Parathyroid adenoma (tissue), 2 donors: Measurements from ENCODE around the gene SRD5A2.

Experiments
- H2AFZ ChIP-seq: fragments of 300-600 bp; sonication (generic); one replicate; pipeline ENCODE4 v1.7.0; 2017; ENCODE audit warnings: antibody characterized with exemption, mild to moderate bottlenecking
- H3K27ac ChIP-seq: fragments of 300-600 bp; sonication (generic); one replicate; pipeline ENCODE4 v1.7.0; 2017
- H3K27me3 ChIP-seq: fragments of 300-600 bp; sonication (generic); one replicate; pipeline ENCODE4 v1.7.0; 2017; ENCODE audit warnings: low read length; ENCODE audit not compliant: control insufficient read depth, insufficient read depth
- H3K36me3 ChIP-seq: fragments of 300-600 bp; sonication (generic); one replicate; pipeline ENCODE4 v1.7.0; 2017; ENCODE audit warnings: low read length; ENCODE audit not compliant: control insufficient read depth, insufficient read depth
- H3K4me1 ChIP-seq: fragments of 300-600 bp; sonication (generic); one replicate; pipeline ENCODE4 v1.7.0; 2017; ENCODE audit warnings: control low read depth
- H3K4me2 ChIP-seq: fragments of 300-600 bp; sonication (generic); one replicate; pipeline ENCODE4 v1.7.0; 2017; ENCODE audit warnings: low read length
- H3K4me3 ChIP-seq: fragments of 300-600 bp; sonication (generic); one replicate; pipeline ENCODE4 v1.7.0; 2017; ENCODE audit warnings: low read depth, low read length
- H3K79me2 ChIP-seq: fragments of 300-600 bp; sonication (generic); one replicate; pipeline ENCODE4 v1.7.0; 2017; ENCODE audit warnings: control low read depth
- H3K9ac ChIP-seq: fragments of 300-600 bp; sonication (generic); one replicate; pipeline ENCODE4 v1.7.0; 2017; ENCODE audit warnings: mild to moderate bottlenecking
- H3K9me3 ChIP-seq: fragments of 300-600 bp; sonication (generic); one replicate; pipeline ENCODE4 v1.7.0; 2017; ENCODE audit warnings: low read length; ENCODE audit not compliant: control insufficient read depth
- TF ChIP-seq, protein P1 (sequence below): fragments of 300-600 bp; sonication (generic); IDR thresholded peaks from one replicate; pipeline ENCODE4 v1.7.0; 2017; ENCODE audit warnings: antibody characterized with exemption, mild to moderate bottlenecking
- donor health status: primary hyperparathyroidism.

SRD5A2 gene

DNA sequence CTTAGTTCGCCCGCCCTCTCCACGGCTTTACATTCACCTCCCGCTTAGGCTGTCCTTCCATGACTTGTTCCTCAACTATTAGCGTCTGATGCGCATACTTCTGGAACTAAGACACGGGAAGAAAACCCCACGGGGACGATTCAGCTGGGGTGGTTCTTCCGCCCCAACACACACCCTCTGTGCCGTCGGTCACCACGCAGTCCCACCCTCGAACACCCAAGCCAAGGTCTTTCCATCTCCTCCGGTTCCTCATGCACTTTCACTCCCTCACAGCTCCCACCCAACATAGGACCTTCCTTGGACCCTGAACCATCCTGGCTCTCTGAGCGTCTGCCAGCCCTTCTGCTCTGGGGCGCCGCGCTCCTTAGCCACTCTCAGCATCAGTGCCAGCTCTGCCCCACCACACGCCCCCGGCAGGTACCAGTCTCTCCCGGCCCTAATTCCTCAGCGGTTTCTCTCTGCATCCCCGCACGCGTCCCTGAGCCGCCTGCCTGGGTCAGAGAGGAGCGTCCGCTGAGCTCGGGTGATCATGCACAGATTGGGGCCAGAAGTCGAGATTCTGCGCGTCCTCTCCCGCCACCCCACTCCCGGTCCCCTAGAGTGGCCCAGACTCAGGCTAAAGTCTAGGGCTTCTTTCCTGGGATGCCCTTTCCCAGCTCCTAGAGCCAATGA is 522 bp upstream of the SRD5A2 start:
- Histone ChIP-seq H3K4me1 (no peaks in the 10 kb centered on the region), H3K27ac (no peak overlapping the region), H3K4me3 (no peak overlapping the region), H3K27me3 (no peaks in the 10 kb centered on the region), H2AFZ (no peak overlapping the region), H3K79me2 (no peaks in the 10 kb centered on the region), H3K9me3 (no peaks in the 10 kb centered on the region), H3K4me2 (no peak overlapping the region), H3K36me3 (no peaks in the 10 kb centered on the region), H3K9ac (no peak overlapping the region)
- TF ChIP-seq, protein P1, sequence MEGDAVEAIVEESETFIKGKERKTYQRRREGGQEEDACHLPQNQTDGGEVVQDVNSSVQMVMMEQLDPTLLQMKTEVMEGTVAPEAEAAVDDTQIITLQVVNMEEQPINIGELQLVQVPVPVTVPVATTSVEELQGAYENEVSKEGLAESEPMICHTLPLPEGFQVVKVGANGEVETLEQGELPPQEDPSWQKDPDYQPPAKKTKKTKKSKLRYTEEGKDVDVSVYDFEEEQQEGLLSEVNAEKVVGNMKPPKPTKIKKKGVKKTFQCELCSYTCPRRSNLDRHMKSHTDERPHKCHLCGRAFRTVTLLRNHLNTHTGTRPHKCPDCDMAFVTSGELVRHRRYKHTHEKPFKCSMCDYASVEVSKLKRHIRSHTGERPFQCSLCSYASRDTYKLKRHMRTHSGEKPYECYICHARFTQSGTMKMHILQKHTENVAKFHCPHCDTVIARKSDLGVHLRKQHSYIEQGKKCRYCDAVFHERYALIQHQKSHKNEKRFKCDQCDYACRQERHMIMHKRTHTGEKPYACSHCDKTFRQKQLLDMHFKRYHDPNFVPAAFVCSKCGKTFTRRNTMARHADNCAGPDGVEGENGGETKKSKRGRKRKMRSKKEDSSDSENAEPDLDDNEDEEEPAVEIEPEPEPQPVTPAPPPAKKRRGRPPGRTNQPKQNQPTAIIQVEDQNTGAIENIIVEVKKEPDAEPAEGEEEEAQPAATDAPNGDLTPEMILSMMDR: no peak

DNA sequence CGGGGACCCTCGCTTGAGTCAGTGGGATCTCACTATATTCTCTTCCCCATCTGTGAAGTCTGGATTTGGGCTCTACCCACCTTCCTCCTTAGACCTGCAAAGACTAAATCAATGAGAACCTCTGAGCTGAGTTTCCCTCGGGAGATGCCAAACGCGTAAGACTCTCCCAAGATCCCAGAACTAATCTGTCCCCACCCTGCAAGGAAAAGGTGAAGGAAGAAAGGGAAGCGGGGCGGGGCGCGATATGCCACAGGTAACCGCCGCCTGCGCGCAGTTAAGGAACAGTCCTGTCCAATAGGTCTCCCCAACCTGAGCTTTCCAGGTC is 780 bp downstream of the SRD5A2 start:
- H2AFZ ChIP-seq: no peak overlapping the region
- TF ChIP-seq, protein P1: no peak
- H3K9me3 ChIP-seq: no peaks in the 10 kb centered on the region
- H3K36me3 ChIP-seq: no peaks in the 10 kb centered on the region
- no peaks in the 10 kb centered on the region for H3K79me2 ChIP-seq
- no peaks in the 10 kb centered on the region for H3K27me3 ChIP-seq
- H3K4me2 ChIP-seq: no peak overlapping the region
- H3K9ac ChIP-seq: no peak overlapping the region
- H3K27ac ChIP-seq: no peak overlapping the region
- no peaks in the 10 kb centered on the region for H3K4me1 ChIP-seq
- no peak overlapping the region for H3K4me3 ChIP-seq

DNA sequence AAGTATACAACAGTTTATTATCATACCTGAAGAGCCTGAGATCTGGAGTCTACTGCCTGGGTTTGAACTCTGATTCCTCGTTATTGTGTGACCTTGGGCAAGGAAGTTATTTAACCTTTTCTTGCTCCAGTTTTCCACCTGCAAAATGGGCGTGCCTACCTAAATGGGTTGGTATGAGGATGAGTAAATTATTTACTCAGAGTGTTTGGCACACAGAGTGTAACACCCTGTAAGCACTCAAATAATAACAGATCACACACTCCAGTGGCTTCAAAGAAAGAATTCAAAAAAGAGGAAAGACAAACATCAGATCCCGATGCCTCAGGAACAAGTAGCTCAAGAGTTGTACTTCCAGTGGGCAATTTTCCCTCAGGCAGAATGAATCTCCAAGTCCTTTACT is 2.4 kb downstream of the SRD5A2 start:
- H2AFZ ChIP-seq: no peak overlapping the region
- no peaks in the 10 kb centered on the region for H3K27me3 ChIP-seq
- H3K4me1 ChIP-seq: no peaks in the 10 kb centered on the region
- no peak overlapping the region for H3K27ac ChIP-seq
- no peak overlapping the region for H3K4me2 ChIP-seq
- H3K4me3 ChIP-seq: no peak overlapping the region
- H3K9me3 ChIP-seq: no peaks in the 10 kb centered on the region
- TF ChIP-seq, protein P1: no peak
- no peaks in the 10 kb centered on the region for H3K36me3 ChIP-seq
- no peak overlapping the region for H3K9ac ChIP-seq
- no peaks in the 10 kb centered on the region for H3K79me2 ChIP-seq

GRCh38 chr2:31577143-31577542 is 3.6 kb downstream of the SRD5A2 start:
- Histone ChIP-seq H3K27me3 (no peaks in the 10 kb centered on the region), H3K4me1 (no peaks in the 10 kb centered on the region), H3K36me3 (no peaks in the 10 kb centered on the region), H3K27ac (no peak overlapping the region), H2AFZ (no peak overlapping the region), H3K79me2 (no peaks in the 10 kb centered on the region), H3K9ac (no peak overlapping the region), H3K4me2 (no peak overlapping the region), H3K4me3 (no peak overlapping the region), H3K9me3 (no peaks in the 10 kb centered on the region)
- TF ChIP-seq, protein P1: no peak

GRCh38 chr2:31568585-31569201 is 12.0 kb downstream of the SRD5A2 start:
- H2AFZ ChIP-seq: no peak overlapping the region
- H3K79me2 ChIP-seq: no peaks in the 10 kb centered on the region
- no peaks in the 10 kb centered on the region for H3K4me1 ChIP-seq
- TF ChIP-seq, protein P1: no peak
- H3K4me2 ChIP-seq: no peak overlapping the region
- H3K36me3 ChIP-seq: no peaks in the 10 kb centered on the region
- H3K4me3 ChIP-seq: no peak overlapping the region
- no peak overlapping the region for H3K27ac ChIP-seq
- H3K9me3 ChIP-seq: no peaks in the 10 kb centered on the region
- H3K27me3 ChIP-seq: no peaks in the 10 kb centered on the region
- H3K9ac ChIP-seq: no peak overlapping the region
